Heart right ventricle (tissue), 16 donors: ENCODE measurements around the gene PRG3. TPM values are rescaled to one million over a fixed set of nuclear protein-coding genes. Genes with fewer than 3 reads are reported as not detected.

Experiments used
- ATAC-seq, 8 donors: fragments of 200-7000 bp; cut with Tn5 transposase; one replicate each; pipeline ENCODE4 v1.9.1; 2020; ENCODE audit warnings: mild to moderate bottlenecking in 8 of 8, moderate library complexity in 8 of 8, moderate number of reproducible peaks in 1 of 8
- DNase-seq, 2 donors: peaks; one replicate each; pipeline ENCODE4 v3.0.0-alpha.2; 2020
- H3K27ac ChIP-seq, 10 donors: fragments of 200-600 bp; sonication (generic) in 2 of 10; one replicate each; pipeline versions ENCODE4 v1.5.0 to v1.8.0; 2020 to 2022; ENCODE audit warnings: mild to moderate bottlenecking in 3 of 10
- H3K27me3 ChIP-seq, 7 donors: fragments of 200-600 bp; one replicate each; pipeline ENCODE4 v1.8.0; 2021 to 2022; ENCODE audit warnings: mild to moderate bottlenecking in 2 of 7
- H3K36me3 ChIP-seq, 9 donors: fragments of 200-600 bp; sonication (generic) in 1 of 9; one replicate each; pipeline versions ENCODE4 v1.5.0 to v1.8.0; 2020 to 2022; ENCODE audit warnings: mild to moderate bottlenecking in 2 of 9
- H3K4me1 ChIP-seq, 9 donors: fragments of 200-600 bp; sonication (generic) in 1 of 9; one replicate each; pipeline versions ENCODE4 v1.5.0 to v1.8.0; 2020 to 2022; ENCODE audit warnings: mild to moderate bottlenecking in 4 of 9
- H3K4me3 ChIP-seq, 10 donors: fragments of 200-600 bp; sonication (generic) in 2 of 10; one replicate each; pipeline versions ENCODE4 v1.5.0 to v1.8.0; 2020 to 2022; ENCODE audit warnings: mild to moderate bottlenecking in 7 of 10, moderate library complexity in 2 of 10
- H3K9me3 ChIP-seq, 11 donors: fragments of 200-600 bp in 10 of 11; sonication (generic) in 2 of 11; one replicate each; pipeline versions ENCODE4 v1.5.0 to v1.8.0; 2013 to 2022; ENCODE audit warnings: mild to moderate bottlenecking in 2 of 11, control low read depth in 1 of 11, moderate library complexity in 1 of 11
- WGBS, 2 donors: extraction: QIAGEN DNeasy Blood & Tissue Kit; methylation state at CpG; one replicate each; pipeline ENCODE4 v1.1.7; 2013; ENCODE audit warnings: inconsistent platforms in 1 of 2; 5-methylcytosine and 5-hydroxymethylcytosine counted together
- intact Hi-C, 10 donors: fragments of 100-400 bp; cut with DNase I; formaldehyde crosslinking; loops; one replicate each; pipeline versions ENCODE4 v1.11.1 to v1.14.2; 2022
- polyA plus RNA-seq, 2 donors: library from polyadenylated mRNA; stranded (reverse); fragments of 200-250 nt; gene quantifications; one replicate each; pipeline ENCODE4 v1.2.3, GENCODE V29; 2013
- total RNA-seq, 10 donors: library from RNA; stranded (reverse); fragmentation: NEBNext Ultra II Directional in 3 of 10; extraction: Animal tissue kit (Norgen Biotek cat#: 25700) in 3 of 10; gene quantifications; one replicate each; pipeline versions ENCODE4 v1.2.1 to v1.2.4, GENCODE V29; 2021 to 2023
- TF ChIP-seq, protein P1 (sequence below), 9 donors: fragments of 200-600 bp; sonication (generic) in 2 of 9; IDR thresholded peaks; one replicate each; pipeline versions ENCODE4 v1.5.0 to v1.8.0; 2021 to 2022; ENCODE audit warnings: antibody characterized with exemption in 9 of 9, mild to moderate bottlenecking in 5 of 9, moderate library complexity in 1 of 9
- donor health status: Arrhythmogenic right ventricular cardiomyopathy.
- donor health status: ischemic (EF 13 %, LVEDD 7.1; RV severe dilation, severe dysfunction).
- donor health status: healthy with polysubstance abuse.
- donor health status: DM: no; HTN: yes; CAD: no.
- donor health status: DM: no; HTN: no; CAD: no.
- donor health status: ischemic (EF 25% LVEDD 6.9; RV normal size, moderate dysfunction).
- donor health status: ischemic (EF 25% LVEDD 5.7; RV mildly dilated, moderate dysfunction).
- donor health status: healthy.
- donor health status: DM: yes; HTN: yes; CAD: no.
- donor health status: Ischemic cardiomyopathy.
- donor health status: ischemic (EF 35%, LVEDD 5.7; RV mildly dilated, moderate dysfunction).
- donor health status: nonischemic (EF 11% LVEDD 7.7; RV severe dilation, severe dysfunction).
- donor health status: DM: yes; HTN: yes; CAD: no.
- donor health status: PGD.
- donor health status: ischemic (EF 29% LVEDD 5.4; RV normal size, mild dysfunction).
- donor health status: nonischemic (EF 23%, LVEDD 6.1; RV moderate dilation, normal function).

PRG3 gene
- total and polyA plus RNA-seq, 12 donors: not detected

DNA sequence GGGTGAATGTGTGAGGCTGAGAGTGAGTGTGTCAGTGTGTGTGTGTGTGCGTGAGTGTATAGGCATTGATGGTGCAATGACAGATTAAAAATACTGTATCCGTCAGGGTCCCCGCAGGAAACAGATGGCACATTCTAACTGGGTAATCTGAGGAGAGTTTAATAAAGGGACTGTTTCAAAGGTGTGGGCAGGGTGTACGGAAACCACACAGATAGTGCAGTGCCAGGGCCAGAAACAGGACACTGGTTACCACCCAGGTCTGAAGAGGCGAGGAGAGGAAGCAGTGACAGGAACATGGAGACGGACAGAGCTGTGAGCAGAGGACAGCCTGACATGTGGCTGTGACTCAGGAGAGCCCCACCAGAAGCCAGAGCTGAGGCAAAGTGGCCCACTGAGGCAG, 26.3 kb downstream of the PRG3 start:
- intact Hi-C loops: loop anchor here in 4 of 10 donors (5.0 to 10.0 kb wide), 3 partner anchors 53 to 100 kb away; no protein-coding TSS in a partner anchor
- no peak for DNase-seq
- TF ChIP-seq, protein P1, sequence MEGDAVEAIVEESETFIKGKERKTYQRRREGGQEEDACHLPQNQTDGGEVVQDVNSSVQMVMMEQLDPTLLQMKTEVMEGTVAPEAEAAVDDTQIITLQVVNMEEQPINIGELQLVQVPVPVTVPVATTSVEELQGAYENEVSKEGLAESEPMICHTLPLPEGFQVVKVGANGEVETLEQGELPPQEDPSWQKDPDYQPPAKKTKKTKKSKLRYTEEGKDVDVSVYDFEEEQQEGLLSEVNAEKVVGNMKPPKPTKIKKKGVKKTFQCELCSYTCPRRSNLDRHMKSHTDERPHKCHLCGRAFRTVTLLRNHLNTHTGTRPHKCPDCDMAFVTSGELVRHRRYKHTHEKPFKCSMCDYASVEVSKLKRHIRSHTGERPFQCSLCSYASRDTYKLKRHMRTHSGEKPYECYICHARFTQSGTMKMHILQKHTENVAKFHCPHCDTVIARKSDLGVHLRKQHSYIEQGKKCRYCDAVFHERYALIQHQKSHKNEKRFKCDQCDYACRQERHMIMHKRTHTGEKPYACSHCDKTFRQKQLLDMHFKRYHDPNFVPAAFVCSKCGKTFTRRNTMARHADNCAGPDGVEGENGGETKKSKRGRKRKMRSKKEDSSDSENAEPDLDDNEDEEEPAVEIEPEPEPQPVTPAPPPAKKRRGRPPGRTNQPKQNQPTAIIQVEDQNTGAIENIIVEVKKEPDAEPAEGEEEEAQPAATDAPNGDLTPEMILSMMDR (IDR thresholded peaks at IDR 0.05): no peak
- no peak overlapping the region for H3K27ac ChIP-seq
- 82 to 87% methylated on average over 6 of the region's 6 CpGs for WGBS, 2 donors
- H3K36me3 ChIP-seq: no peaks in the 10 kb centered on the region
- no peak overlapping the region for H3K4me3 ChIP-seq
- H3K9me3 ChIP-seq: peaks cover 0 to 9% (median 0%) of the 10 kb centered on the region in 11 donors
- peak in 1 of 8 donors; percentile 18 for ATAC-seq
- H3K4me1 ChIP-seq: peaks cover 0 to 39% (median 12%) of the 10 kb centered on the region in 9 donors
- no peaks in the 10 kb centered on the region for H3K27me3 ChIP-seq

DNA sequence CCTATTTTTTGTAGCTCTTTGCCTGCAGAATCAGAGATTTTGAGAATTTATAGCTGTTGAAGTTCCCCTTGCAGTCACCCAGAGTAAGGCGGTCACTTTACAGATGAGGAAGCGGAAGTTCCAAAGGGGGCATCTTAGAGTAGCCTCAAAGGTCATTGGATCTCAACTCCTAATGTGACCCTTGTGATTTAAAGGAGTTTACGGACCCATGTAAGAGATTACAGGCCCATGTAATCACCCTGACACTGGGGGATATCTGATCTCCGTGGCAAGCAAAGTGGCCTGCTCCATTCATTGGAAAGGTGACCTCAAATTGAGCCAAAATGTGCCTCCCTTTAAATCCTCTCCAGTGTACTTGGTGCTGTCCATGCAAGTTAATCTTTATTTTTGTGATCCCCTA, 27.1 kb downstream of the PRG3 start:
- H3K4me3 ChIP-seq: no peak overlapping the region
- peaks cover 0 to 9% (median 0%) of the 10 kb centered on the region in 11 donors for H3K9me3 ChIP-seq
- intact Hi-C loops: loop anchor here in 3 of 10 donors (5.0 to 10.0 kb wide), 3 partner anchors 53 to 101 kb away; no protein-coding TSS in a partner anchor
- H3K36me3 ChIP-seq: no peaks in the 10 kb centered on the region
- DNase-seq (no peak), ATAC-seq (no peak)
- H3K27ac ChIP-seq: peak overlapping the region in 3 of 10 donors; percentile 1 to 31 (median 18)
- H3K4me1 ChIP-seq: peaks cover 0 to 37% (median 12%) of the 10 kb centered on the region in 9 donors
- TF ChIP-seq, protein P1 (IDR thresholded peaks at IDR 0.05): no peak
- H3K27me3 ChIP-seq: no peaks in the 10 kb centered on the region
- 73% methylated on average over 4 of the region's 4 CpGs for WGBS, 2 donors

DNA sequence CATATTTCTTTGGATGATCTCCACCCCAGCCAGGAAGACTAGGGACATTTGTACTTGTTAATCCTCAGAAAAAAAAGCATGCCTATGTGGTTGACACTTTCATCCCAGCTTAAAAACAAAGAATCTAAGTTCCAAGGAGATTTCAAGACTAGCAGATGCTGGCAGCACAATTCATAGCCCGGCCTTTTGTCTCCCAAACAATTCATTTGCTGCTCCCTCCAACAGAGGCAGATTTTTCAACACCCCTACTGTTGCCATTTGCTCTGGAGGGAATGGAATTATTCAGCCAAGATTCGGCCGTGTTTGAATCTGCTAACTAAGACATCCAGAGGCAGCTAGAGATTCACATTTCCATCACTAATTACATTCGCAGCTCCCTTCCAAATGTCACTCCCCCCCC, 27.5 kb downstream of the PRG3 start:
- intact Hi-C loops: loop anchor here in 3 of 10 donors (5.0 to 10.0 kb wide), 3 partner anchors 54 to 101 kb away; no protein-coding TSS in a partner anchor
- H3K4me1 ChIP-seq: peaks cover 0 to 34% (median 8%) of the 10 kb centered on the region in 9 donors
- peak overlapping the region in 2 of 10 donors; percentile 1 to 31 for H3K27ac ChIP-seq
- no peak for DNase-seq
- 51 to 56% methylated on average over 4 of the region's 4 CpGs for WGBS, 2 donors
- H3K36me3 ChIP-seq: no peaks in the 10 kb centered on the region
- TF ChIP-seq, protein P1 (IDR thresholded peaks at IDR 0.05): no peak
- H3K27me3 ChIP-seq: no peaks in the 10 kb centered on the region
- no peak overlapping the region for H3K4me3 ChIP-seq
- H3K9me3 ChIP-seq: peaks cover 0 to 9% (median 0%) of the 10 kb centered on the region in 11 donors
- no peak for ATAC-seq

DNA sequence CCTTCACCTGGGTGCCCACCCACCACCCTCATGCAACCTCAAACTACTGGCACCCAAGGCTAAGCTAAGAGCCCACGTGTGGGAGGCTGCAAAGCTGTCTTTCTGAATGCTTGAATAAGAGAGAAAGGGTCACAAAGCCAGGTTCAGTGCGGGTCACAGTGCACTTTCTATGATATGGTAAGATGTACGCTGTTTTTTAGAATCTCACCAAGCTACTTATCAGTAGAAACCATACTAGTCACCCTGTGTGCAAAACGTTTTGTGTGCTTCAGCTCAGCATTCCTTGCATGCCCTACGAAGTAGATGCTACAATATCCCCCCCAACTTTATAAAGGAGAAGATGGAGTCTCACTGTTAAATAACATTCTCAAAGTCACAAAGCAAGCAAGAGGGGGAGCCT, 27.9 kb downstream of the PRG3 start:
- H3K27ac ChIP-seq: no peak overlapping the region
- intact Hi-C loops: loop anchor here in 3 of 10 donors (5.0 to 10.0 kb wide), 3 partner anchors 54 to 102 kb away; no protein-coding TSS in a partner anchor

More for the DNA sequence above, 27.9 kb downstream of the PRG3 start:
- peaks cover 0 to 9% (median 0%) of the 10 kb centered on the region in 11 donors for H3K9me3 ChIP-seq
- no peak overlapping the region for H3K4me3 ChIP-seq
- H3K4me1 ChIP-seq: peaks cover 0 to 31% (median 4%) of the 10 kb centered on the region in 9 donors
- H3K27me3 ChIP-seq: no peaks in the 10 kb centered on the region
- 56 to 59% methylated on average over 5 of the region's 5 CpGs for WGBS, 2 donors
- no peaks in the 10 kb centered on the region for H3K36me3 ChIP-seq
- TF ChIP-seq, protein P1 (IDR thresholded peaks at IDR 0.05): no peak
- DNase-seq (no peak), ATAC-seq (no peak)
